ENCODE measurements around the gene PEG3. TPM values are rescaled to one million over a fixed set of nuclear protein-coding genes. Genes with fewer than 3 reads are reported as not detected.

PEG3 gene
- total and polyA plus RNA-seq, 4 donors, result 2.2 to 188 (median 7.7) TPM

GRCh38 chr19:56819166-56819565 lies 21.4 kb downstream of the PEG3 start:
- H3K4me1 ChIP-seq (ENCODE audit: control insufficient read depth in 4 of 4, insufficient read depth in 4 of 4, low read length in 3 of 4), result no peaks in the 10 kb centered on the region
- no peak for TF ChIP-seq JUND (IDR thresholded peaks at IDR 0.05)
- TF ChIP-seq FOXA1 (IDR thresholded peaks at IDR 0.05), result no peak
- TF ChIP-seq, protein P1, sequence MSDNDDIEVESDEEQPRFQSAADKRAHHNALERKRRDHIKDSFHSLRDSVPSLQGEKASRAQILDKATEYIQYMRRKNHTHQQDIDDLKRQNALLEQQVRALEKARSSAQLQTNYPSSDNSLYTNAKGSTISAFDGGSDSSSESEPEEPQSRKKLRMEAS (IDR thresholded peaks at IDR 0.05), result no peak
- no peak for TF ChIP-seq ZBTB33 (IDR thresholded peaks at IDR 0.05)
- no peak for TF ChIP-seq NR2F2 (IDR thresholded peaks at IDR 0.05)
- no peak for TF ChIP-seq GABPA (IDR thresholded peaks at IDR 0.05 in 1 of 2, conservative IDR thresholded peaks at IDR 0.05 in 1 of 2)
- TF ChIP-seq, protein P2, sequence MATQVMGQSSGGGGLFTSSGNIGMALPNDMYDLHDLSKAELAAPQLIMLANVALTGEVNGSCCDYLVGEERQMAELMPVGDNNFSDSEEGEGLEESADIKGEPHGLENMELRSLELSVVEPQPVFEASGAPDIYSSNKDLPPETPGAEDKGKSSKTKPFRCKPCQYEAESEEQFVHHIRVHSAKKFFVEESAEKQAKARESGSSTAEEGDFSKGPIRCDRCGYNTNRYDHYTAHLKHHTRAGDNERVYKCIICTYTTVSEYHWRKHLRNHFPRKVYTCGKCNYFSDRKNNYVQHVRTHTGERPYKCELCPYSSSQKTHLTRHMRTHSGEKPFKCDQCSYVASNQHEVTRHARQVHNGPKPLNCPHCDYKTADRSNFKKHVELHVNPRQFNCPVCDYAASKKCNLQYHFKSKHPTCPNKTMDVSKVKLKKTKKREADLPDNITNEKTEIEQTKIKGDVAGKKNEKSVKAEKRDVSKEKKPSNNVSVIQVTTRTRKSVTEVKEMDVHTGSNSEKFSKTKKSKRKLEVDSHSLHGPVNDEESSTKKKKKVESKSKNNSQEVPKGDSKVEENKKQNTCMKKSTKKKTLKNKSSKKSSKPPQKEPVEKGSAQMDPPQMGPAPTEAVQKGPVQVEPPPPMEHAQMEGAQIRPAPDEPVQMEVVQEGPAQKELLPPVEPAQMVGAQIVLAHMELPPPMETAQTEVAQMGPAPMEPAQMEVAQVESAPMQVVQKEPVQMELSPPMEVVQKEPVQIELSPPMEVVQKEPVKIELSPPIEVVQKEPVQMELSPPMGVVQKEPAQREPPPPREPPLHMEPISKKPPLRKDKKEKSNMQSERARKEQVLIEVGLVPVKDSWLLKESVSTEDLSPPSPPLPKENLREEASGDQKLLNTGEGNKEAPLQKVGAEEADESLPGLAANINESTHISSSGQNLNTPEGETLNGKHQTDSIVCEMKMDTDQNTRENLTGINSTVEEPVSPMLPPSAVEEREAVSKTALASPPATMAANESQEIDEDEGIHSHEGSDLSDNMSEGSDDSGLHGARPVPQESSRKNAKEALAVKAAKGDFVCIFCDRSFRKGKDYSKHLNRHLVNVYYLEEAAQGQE (IDR thresholded peaks at IDR 0.05), result no peak
- no peak for TF ChIP-seq RXRA (IDR thresholded peaks at IDR 0.05)
- no peak for TF ChIP-seq SP1 (IDR thresholded peaks at IDR 0.05)
- no peak for TF ChIP-seq HNF4A (conservative IDR thresholded peaks at IDR 0.05)
- no peak for TF ChIP-seq YY1 (IDR thresholded peaks at IDR 0.05)
- no peak for TF ChIP-seq FOXA2 (IDR thresholded peaks at IDR 0.05)
- no peak for TF ChIP-seq ATF3 (IDR thresholded peaks at IDR 0.05)
- TF ChIP-seq EGR1 (IDR thresholded peaks at IDR 0.05; ENCODE audit: low read depth in 2 of 2), result no peak
- no peak for TF ChIP-seq TAF1 (conservative IDR thresholded peaks at IDR 0.05)
- no peak for TF ChIP-seq CTCF (IDR thresholded peaks at IDR 0.05; ENCODE audit: low read depth, low read length, missing input control)
- H3K9ac ChIP-seq (ENCODE audit: low read depth in 1 of 2, low read length in 2 of 2), result no peak overlapping the region
- H3K4me3 ChIP-seq (ENCODE audit: low read depth in 1 of 3, low read length in 3 of 3), result no peak overlapping the region
- no peak overlapping the region for H3K27ac ChIP-seq (ENCODE audit: low read depth in 1 of 2, low read length in 2 of 2)
- WGBS, result 88% methylated on average over 2 of the region's 2 CpGs
- H3K9me3 ChIP-seq (ENCODE audit: control insufficient read depth in 4 of 4, low read length in 3 of 4), result peaks cover 0 to 11% (median 2%) of the 10 kb centered on the region in 4 donors
- peaks cover 0 to 17% (median 5%) of the 10 kb centered on the region in 4 donors for H3K36me3 ChIP-seq (ENCODE audit: control insufficient read depth in 4 of 4, insufficient read depth in 3 of 4, low read depth in 1 of 4, low read length in 3 of 4)
- no peaks in the 10 kb centered on the region for H3K27me3 ChIP-seq (ENCODE audit: control insufficient read depth in 4 of 4, insufficient read depth in 4 of 4, low read length in 3 of 4)
- no peak for DNase-seq (ENCODE audit: low spot score)

DNA sequence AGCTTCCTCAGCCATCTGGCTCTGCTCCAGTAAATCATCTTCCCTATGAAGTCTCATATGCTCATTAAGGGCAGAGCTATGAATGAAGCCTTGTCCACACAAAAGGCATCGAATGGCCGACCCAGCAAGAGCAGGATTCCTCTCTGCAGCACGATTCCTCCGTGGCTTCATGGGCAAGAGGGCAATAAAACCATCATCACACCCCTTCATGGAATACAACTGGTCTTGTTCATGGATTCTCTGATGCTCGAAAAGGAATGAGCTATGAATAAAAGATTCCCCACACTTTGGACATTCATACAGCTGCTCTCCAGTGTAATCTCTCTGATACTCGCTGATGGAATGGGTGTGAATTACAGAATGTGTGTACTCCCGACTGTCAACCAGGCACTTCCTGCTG lies 25.9 kb downstream of the PEG3 start:
- no peak overlapping the region for H3K27ac ChIP-seq (ENCODE audit: low read depth in 1 of 2, low read length in 2 of 2)
- no peaks in the 10 kb centered on the region for H3K4me1 ChIP-seq (ENCODE audit: control insufficient read depth in 4 of 4, insufficient read depth in 4 of 4, low read length in 3 of 4)
- no peak for DNase-seq (ENCODE audit: low spot score)
- peaks cover 2 to 11% (median 3%) of the 10 kb centered on the region in 4 donors for H3K9me3 ChIP-seq (ENCODE audit: control insufficient read depth in 4 of 4, low read length in 3 of 4)
- H3K4me3 ChIP-seq (ENCODE audit: low read depth in 1 of 3, low read length in 3 of 3), result no peak overlapping the region
- 85% methylated on average over 7 of the region's 7 CpGs for WGBS
- no peak overlapping the region for H3K9ac ChIP-seq (ENCODE audit: low read depth in 1 of 2, low read length in 2 of 2)
- H3K36me3 ChIP-seq (ENCODE audit: control insufficient read depth in 4 of 4, insufficient read depth in 3 of 4, low read depth in 1 of 4, low read length in 3 of 4), result peaks cover 0 to 10% (median 5%) of the 10 kb centered on the region in 4 donors
- no peaks in the 10 kb centered on the region for H3K27me3 ChIP-seq (ENCODE audit: control insufficient read depth in 4 of 4, insufficient read depth in 4 of 4, low read length in 3 of 4)
- no peak for TF ChIP-seq YY1 (IDR thresholded peaks at IDR 0.05)
- no peak for TF ChIP-seq NR2F2 (IDR thresholded peaks at IDR 0.05)
- no peak for TF ChIP-seq RXRA (IDR thresholded peaks at IDR 0.05)
- no peak for TF ChIP-seq EGR1 (IDR thresholded peaks at IDR 0.05; ENCODE audit: low read depth in 2 of 2)
- TF ChIP-seq SP1 (IDR thresholded peaks at IDR 0.05), result no peak
- no peak for TF ChIP-seq CTCF (IDR thresholded peaks at IDR 0.05; ENCODE audit: low read depth, low read length, missing input control)
- TF ChIP-seq HNF4A (conservative IDR thresholded peaks at IDR 0.05), result no peak
- TF ChIP-seq ZBTB33 (IDR thresholded peaks at IDR 0.05), result no peak
- no peak for TF ChIP-seq TAF1 (conservative IDR thresholded peaks at IDR 0.05)
- TF ChIP-seq HNF4G (IDR thresholded peaks at IDR 0.05), result no peak
- TF ChIP-seq RAD21 (IDR thresholded peaks at IDR 0.05), result no peak
- TF ChIP-seq GABPA (IDR thresholded peaks at IDR 0.05 in 1 of 2, conservative IDR thresholded peaks at IDR 0.05 in 1 of 2), result no peak
- TF ChIP-seq FOXA1 (IDR thresholded peaks at IDR 0.05), result no peak
- TF ChIP-seq, protein P1 (IDR thresholded peaks at IDR 0.05), result no peak
- TF ChIP-seq JUND (IDR thresholded peaks at IDR 0.05), result no peak
- TF ChIP-seq FOXA2 (IDR thresholded peaks at IDR 0.05), result no peak

All from liver (tissue), 9 donors.